MCF 10A (cell line): ENCODE results near the gene TF. TPM values are rescaled to one million over a fixed set of nuclear protein-coding genes. Genes with fewer than 3 reads are reported as not detected.

Source experiments
- BruUV-seq: library from RNA; stranded (reverse); fragments of 400-500 nt; replicated peaks from 2 replicates; lab custom pipeline; 2021; lab: Mats Ljungman, UMichigan
- CTCF ChIA-PET: fragments of 300-600 bp; sonication (Branson Sonifier 250); formaldehyde crosslinking; extraction: SDS; loops from one replicate; lab custom pipeline; 2021; ENCODE audit warnings: antibody characterized with exemption, inconsistent platforms; lab: Yijun Ruan, JAX
- POLR2A ChIA-PET: fragments of 300-600, 350-650 bp; sonication (Branson Sonifier 250); formaldehyde crosslinking; extraction: SDS; loops from one replicate; lab custom pipeline; 2020; ENCODE audit warnings: antibody characterized with exemption, inconsistent platforms; lab: Yijun Ruan, JAX
- DNase-seq: peaks from one replicate; pipeline ENCODE4 v3.0.0-alpha.2; 2018; ENCODE audit not compliant: unreplicated experiment
- H3K27ac Mint-ChIP-seq: one replicate; pipeline ENCODE4 v1.8.0; 2022; ENCODE audit warnings: mild to moderate bottlenecking, low read depth, mixed read lengths; ENCODE audit not compliant: unreplicated experiment
- H3K27me3 Mint-ChIP-seq: one replicate; pipeline ENCODE4 v1.8.0; 2022; ENCODE audit warnings: mixed read lengths; ENCODE audit not compliant: insufficient read depth, unreplicated experiment
- H3K36me3 Mint-ChIP-seq: one replicate; pipeline ENCODE4 v1.8.0; 2022; ENCODE audit warnings: mild to moderate bottlenecking, moderate library complexity, mixed read lengths; ENCODE audit not compliant: insufficient read depth, unreplicated experiment
- H3K4me1 Mint-ChIP-seq: one replicate; pipeline ENCODE4 v1.8.0; 2022; ENCODE audit warnings: mixed read lengths; ENCODE audit not compliant: insufficient read depth, unreplicated experiment
- H3K4me3 Mint-ChIP-seq: one replicate; pipeline ENCODE4 v1.8.0; 2022; ENCODE audit warnings: mild to moderate bottlenecking, moderate library complexity, mixed read lengths; ENCODE audit not compliant: unreplicated experiment
- H3K9me3 Mint-ChIP-seq: one replicate; pipeline ENCODE4 v1.8.0; 2022; ENCODE audit warnings: mixed read lengths; ENCODE audit not compliant: unreplicated experiment
- intact Hi-C: fragments of 100-400 bp; cut with micrococcal nuclease; formaldehyde crosslinking; loops from 2 replicates; pipeline ENCODE4 v1.14.1; 2022
- total RNA-seq: library from RNA; stranded (reverse); gene quantifications from 2 replicates; pipeline ENCODE4 v1.2.3, GENCODE V29; 2022
- TF ChIP-seq, protein P1 (sequence below): fragments of 200-600 bp; IDR thresholded peaks from one replicate; pipeline ENCODE4 v1.8.0; 2022; ENCODE audit warnings: antibody characterized with exemption, mild to moderate bottlenecking; ENCODE audit not compliant: unreplicated experiment

The TF gene
- total RNA-seq, 1 experiment from 2014 or later = 0.19 TPM

DNA sequence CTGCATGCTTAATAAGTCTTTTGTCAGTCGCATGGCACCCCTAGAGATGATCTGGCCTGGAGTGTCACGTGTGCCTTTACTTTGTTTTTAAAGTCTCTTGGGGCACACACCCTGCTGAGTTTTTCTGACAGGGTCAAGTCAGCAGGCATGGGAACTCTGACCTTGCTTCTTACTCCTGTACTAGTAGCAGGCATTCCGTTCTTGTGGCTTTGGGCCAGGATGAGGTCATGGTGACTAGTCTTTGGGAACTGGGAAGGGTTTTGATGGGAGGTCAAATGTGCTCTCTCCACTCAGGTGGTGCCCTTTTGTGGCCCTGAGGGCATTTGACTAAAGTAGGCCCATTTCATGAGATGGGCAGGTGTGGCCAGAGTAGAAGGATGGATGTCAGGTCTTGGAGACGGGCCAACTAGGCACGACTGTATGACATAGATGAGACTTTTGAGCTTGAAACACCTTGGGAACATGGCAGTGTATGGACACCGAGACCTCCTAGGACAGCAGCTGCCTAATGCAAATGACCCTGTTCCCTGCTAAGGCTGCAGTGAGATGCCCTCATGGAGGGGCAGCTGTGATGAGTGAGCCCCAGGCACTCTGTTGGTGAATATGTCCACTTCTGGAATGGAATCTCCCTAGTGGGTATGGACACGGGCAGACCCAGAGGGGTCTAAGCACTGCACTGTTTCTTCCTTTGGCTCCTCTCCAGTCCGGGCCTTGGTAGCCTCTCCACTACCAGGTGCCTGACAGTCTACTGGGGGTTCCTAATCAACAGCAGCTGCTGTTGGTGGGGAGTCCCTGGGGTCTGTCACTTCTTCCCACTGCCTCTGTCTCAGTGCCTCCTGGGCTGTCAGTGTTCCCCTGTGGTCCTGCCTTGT, 75.8 kb downstream of the TF start:
- POLR2A ChIA-PET = no interaction called here
- Mint-ChIP-seq H3K4me3 (no peak overlapping the region), H3K27ac (no peak overlapping the region), H3K4me1 (peaks cover 13% of the 10 kb centered on the region), H3K9me3 (no peaks in the 10 kb centered on the region), H3K27me3 (no peaks in the 10 kb centered on the region), H3K36me3 (peaks cover 34% of the 10 kb centered on the region)
- TF ChIP-seq, protein P1, sequence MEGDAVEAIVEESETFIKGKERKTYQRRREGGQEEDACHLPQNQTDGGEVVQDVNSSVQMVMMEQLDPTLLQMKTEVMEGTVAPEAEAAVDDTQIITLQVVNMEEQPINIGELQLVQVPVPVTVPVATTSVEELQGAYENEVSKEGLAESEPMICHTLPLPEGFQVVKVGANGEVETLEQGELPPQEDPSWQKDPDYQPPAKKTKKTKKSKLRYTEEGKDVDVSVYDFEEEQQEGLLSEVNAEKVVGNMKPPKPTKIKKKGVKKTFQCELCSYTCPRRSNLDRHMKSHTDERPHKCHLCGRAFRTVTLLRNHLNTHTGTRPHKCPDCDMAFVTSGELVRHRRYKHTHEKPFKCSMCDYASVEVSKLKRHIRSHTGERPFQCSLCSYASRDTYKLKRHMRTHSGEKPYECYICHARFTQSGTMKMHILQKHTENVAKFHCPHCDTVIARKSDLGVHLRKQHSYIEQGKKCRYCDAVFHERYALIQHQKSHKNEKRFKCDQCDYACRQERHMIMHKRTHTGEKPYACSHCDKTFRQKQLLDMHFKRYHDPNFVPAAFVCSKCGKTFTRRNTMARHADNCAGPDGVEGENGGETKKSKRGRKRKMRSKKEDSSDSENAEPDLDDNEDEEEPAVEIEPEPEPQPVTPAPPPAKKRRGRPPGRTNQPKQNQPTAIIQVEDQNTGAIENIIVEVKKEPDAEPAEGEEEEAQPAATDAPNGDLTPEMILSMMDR = peak; percentile 26
- DNase-seq = peak; percentile 93
- intact Hi-C loops = no loop called here
- BruUV-seq = no TSS peak
- CTCF ChIA-PET = interaction anchor here (0.6 to 1.3 kb wide), 10 partner anchors 11 to 676 kb away, joined by 3 to 7 read pairs (median 3); partner anchors contain the start of gene SRPRB

GRCh38 chr3:133824961-133825485, 78.8 kb downstream of the TF start:
- Mint-ChIP-seq H3K36me3 (peaks cover 12% of the 10 kb centered on the region), H3K9me3 (no peaks in the 10 kb centered on the region), H3K27me3 (no peaks in the 10 kb centered on the region), H3K4me3 (no peak overlapping the region), H3K4me1 (peaks cover 13% of the 10 kb centered on the region), H3K27ac (no peak overlapping the region)
- TF ChIP-seq, protein P1 = no peak
- ChIA-PET POLR2A (no interaction called here), CTCF (interaction anchor here (0.5 kb wide), 1 partner anchor 19 kb away, joined by 3 read pairs; no protein-coding TSS in a partner anchor)
- intact Hi-C loops = no loop called here
- no TSS peak for BruUV-seq
- no peak for DNase-seq

GRCh38 chr3:133825969-133826727, 80.0 kb downstream of the TF start:
- DNase-seq = no peak
- Mint-ChIP-seq H3K4me3 (no peak overlapping the region), H3K36me3 (peaks cover 1% of the 10 kb centered on the region), H3K9me3 (no peaks in the 10 kb centered on the region), H3K4me1 (peaks cover 9% of the 10 kb centered on the region), H3K27ac (no peak overlapping the region), H3K27me3 (no peaks in the 10 kb centered on the region)
- intact Hi-C loops = no loop called here
- no TSS peak for BruUV-seq
- POLR2A ChIA-PET = no interaction called here
- CTCF ChIA-PET = interaction anchor here (0.5 kb wide), 1 partner anchor 877 kb away, joined by 4 read pairs; no protein-coding TSS in a partner anchor
- TF ChIP-seq, protein P1 = no peak
